ENCODE data around the gene STK11IP.

DNA sequence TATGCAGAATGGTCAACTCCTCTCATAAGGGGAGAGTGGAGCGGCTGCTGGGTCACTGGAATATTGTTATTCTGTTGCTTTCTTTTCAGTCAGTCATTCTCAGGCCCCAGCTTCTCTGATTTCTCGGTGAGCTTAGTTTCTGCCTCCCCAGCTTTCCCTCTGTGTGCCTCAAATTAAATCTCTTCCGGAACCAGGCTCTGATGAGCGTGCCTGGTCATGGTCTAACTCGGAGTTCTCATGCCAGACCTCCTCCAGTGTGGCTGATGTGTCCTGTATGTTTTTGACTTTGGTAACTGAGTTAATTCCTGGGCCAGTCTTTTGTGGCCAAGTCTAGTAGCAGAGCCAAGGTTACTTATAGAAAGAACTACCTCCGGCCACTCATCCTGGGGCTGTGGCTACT lies 4.9 kb upstream of the STK11IP start:
- TF ChIP-seq CTCF (IDR thresholded peaks at IDR 0.05; ENCODE audit: low read length) (no peak), EZH2phosphoT487 (IDR thresholded peaks at IDR 0.05; ENCODE audit: low read length) (no peak), EZH2 (optimal IDR thresholded peaks at IDR 0.05; ENCODE audit: low read depth, low read length) (no peak)
